CD8-positive, alpha-beta memory T cell (primary cell): Measurements from ENCODE around the gene HYAL2. TPM values are rescaled to one million over a fixed set of nuclear protein-coding genes. Genes with fewer than 3 reads are reported as not detected.
A peak's percentile ranks its signal among the peaks of the same experiment; 100 is the strongest.

Experiments
- CTCF ChIA-PET: fragments of 350-600 bp; sonication (Branson Sonifier 250); formaldehyde crosslinking; loops from one replicate; lab custom pipeline; 2021; ENCODE audit warnings: antibody characterized with exemption; lab: Charles Lee
- POLR2A ChIA-PET: fragments of 350-600 bp; sonication (Branson Sonifier 250); formaldehyde crosslinking; loops from one replicate; lab custom pipeline; 2021; ENCODE audit warnings: antibody characterized with exemption; lab: Charles Lee
- DNase-seq, 5 donors: peaks; one replicate each; pipeline versions ENCODE4 v3.0.0 to v3.0.0-alpha.2; 2020 to 2022; ENCODE audit warnings: mixed read lengths in 1 of 5
- H3K27ac ChIP-seq: one replicate; pipeline ENCODE4 v1.7.0; 2013; ENCODE audit warnings: low read depth, mild to moderate bottlenecking, low read length, moderate library complexity
- H3K27me3 ChIP-seq: 2 replicates; pipeline ENCODE4 v1.7.0; 2013; ENCODE audit warnings: low read length, mild to moderate bottlenecking; ENCODE audit not compliant: insufficient read depth, poor library complexity, severe bottlenecking
- H3K36me3 ChIP-seq: 2 replicates; pipeline ENCODE4 v1.7.0; 2013; ENCODE audit warnings: mild to moderate bottlenecking, low read length, moderate library complexity; ENCODE audit not compliant: insufficient read depth
- H3K4me1 ChIP-seq: 2 replicates; pipeline ENCODE4 v1.7.0; 2013; ENCODE audit warnings: mild to moderate bottlenecking, low read length, moderate library complexity; ENCODE audit not compliant: insufficient read depth
- H3K4me3 ChIP-seq: 2 replicates; pipeline ENCODE4 v1.7.0; 2013; ENCODE audit warnings: mild to moderate bottlenecking, low read length
- H3K9me3 ChIP-seq: 2 replicates; pipeline ENCODE4 v1.7.0; 2013; ENCODE audit warnings: mild to moderate bottlenecking, low read length
- H3K27ac Mint-ChIP-seq, 8 donors: one replicate each; pipeline ENCODE4 v1.8.0; 2020 to 2021; ENCODE audit warnings: mixed read lengths in 8 of 8, mild to moderate bottlenecking in 6 of 8, inconsistent platforms in 3 of 8, moderate library complexity in 3 of 8
- H3K27me3 Mint-ChIP-seq, 2 donors: one replicate each; pipeline ENCODE4 v1.8.0; 2020 to 2021; ENCODE audit warnings: mixed read lengths in 2 of 2, mild to moderate bottlenecking in 1 of 2, moderate library complexity in 1 of 2
- H3K36me3 Mint-ChIP-seq, 3 donors: one replicate each; pipeline ENCODE4 v1.8.0; 2020 to 2021; ENCODE audit warnings: mixed read lengths in 3 of 3, inconsistent platforms in 1 of 3, mild to moderate bottlenecking in 1 of 3
- H3K4me1 Mint-ChIP-seq, 3 donors: one replicate each; pipeline ENCODE4 v1.8.0; 2020 to 2021; ENCODE audit warnings: mixed read lengths in 3 of 3, inconsistent platforms in 1 of 3, mild to moderate bottlenecking in 1 of 3
- H3K4me3 Mint-ChIP-seq, 7 donors: one replicate each; pipeline ENCODE4 v1.8.0; 2020 to 2021; ENCODE audit warnings: mixed read lengths in 7 of 7, mild to moderate bottlenecking in 6 of 7, moderate library complexity in 4 of 7, inconsistent platforms in 2 of 7
- H3K9me3 Mint-ChIP-seq, 5 donors: one replicate each; pipeline ENCODE4 v1.8.0; 2020 to 2022; ENCODE audit warnings: mixed read lengths in 5 of 5, mild to moderate bottlenecking in 3 of 5, moderate library complexity in 2 of 5, inconsistent platforms in 1 of 5
- polyA plus RNA-seq: library from polyadenylated mRNA; unstranded; fragments of 300-500 nt; fragmentation: Illumina TruSeq; gene quantifications from one replicate; pipeline ENCODE4 v1.2.3, GENCODE V29; 2021
- total RNA-seq, 2 experiments: library from RNA; stranded (reverse); gene quantifications; one replicate each; pipeline ENCODE4 v1.2.3, GENCODE V29; 2021

Gene HYAL2
- total and polyA plus RNA-seq, 3 experiments from 2014 or later: 10.8 to 13.9 (median 13.7) TPM

DNA sequence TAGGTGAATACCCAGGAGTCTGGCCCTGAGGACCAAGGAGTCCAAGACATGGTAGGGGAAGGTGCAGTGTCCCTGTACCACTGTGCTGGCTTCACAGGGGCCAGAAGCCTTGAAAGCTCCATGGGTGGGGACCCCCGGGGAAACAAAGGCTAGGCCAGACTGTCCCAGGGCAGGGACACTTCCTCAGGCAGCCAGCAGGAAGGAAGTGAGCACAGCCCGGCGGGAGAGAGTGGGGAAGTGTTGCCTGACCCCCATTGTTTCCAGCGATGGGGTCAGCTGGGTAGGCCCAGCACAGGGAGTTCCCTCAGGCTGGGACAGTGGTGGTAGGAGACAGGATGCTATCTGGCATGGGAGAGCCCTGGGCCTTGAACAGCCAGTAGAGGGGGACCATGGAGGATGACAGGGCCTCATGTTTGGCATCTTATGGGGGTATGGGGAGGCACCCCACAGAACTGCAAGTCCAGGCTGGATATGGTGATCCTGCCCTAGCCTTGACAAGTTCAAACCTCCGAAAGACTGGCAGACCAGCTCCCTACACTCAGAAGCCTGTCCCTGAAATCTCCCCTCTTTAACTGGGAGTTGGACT, 1.2 kb upstream of the HYAL2 start:
- Histone ChIP-seq H3K9me3 (no peaks in the 10 kb centered on the region), H3K4me3 (no peak overlapping the region), H3K27ac (no peak overlapping the region), H3K36me3 (peaks cover 4% of the 10 kb centered on the region), H3K4me1 (peaks cover 34% of the 10 kb centered on the region), H3K27me3 (no peaks in the 10 kb centered on the region)
- ChIA-PET POLR2A (interaction anchor here (0.6 to 2.0 kb wide), 2 partner anchors 14 to 35 kb away, joined by 3 to 6 read pairs; no protein-coding TSS in a partner anchor), CTCF (interaction anchor here (0.8 to 3.3 kb wide), 16 partner anchors 9 to 129 kb away, joined by 3 to 22 read pairs (median 4); partner anchors contain the start of genes HYAL3 and NAA80)
- Mint-ChIP-seq H3K27ac (peak overlapping the region in 5 of 8 donors; percentile 38 to 84 (median 71)), H3K27me3 (peaks cover 0 to 1% of the 10 kb centered on the region in 2 donors), H3K9me3 (no peaks in the 10 kb centered on the region), H3K36me3 (peaks cover 0 to 27% (median 0%) of the 10 kb centered on the region in 3 donors), H3K4me3 (peak overlapping the region in 1 of 7 donors; percentile 81), H3K4me1 (peaks cover 35 to 58% (median 43%) of the 10 kb centered on the region in 3 donors)
- no peak for DNase-seq

DNA sequence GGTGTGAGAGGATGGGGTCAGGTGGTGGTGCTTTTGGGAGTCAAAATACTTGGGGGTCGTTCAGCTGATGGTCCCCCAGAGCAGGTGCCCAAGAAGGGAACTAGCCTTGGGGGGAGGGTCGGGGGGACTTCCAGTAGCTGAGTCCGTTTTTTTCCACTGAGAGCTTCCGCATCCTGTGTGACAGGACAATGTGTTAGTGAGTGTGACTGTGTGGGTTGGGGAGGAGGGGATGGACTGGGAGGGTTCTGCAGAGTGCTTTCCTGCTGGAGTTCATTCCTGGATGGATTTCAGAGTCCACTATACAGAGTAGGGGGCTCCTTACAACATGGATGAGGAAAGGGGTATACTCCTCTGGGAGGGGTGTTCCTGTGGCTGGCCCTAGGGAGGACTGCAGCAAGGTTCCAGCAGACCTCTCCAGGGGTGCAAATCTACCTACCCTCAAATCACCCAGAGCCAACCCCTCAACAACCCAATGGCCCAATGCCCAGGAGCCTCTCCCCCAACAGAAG, 601 bp upstream of the HYAL2 start:
- H3K4me1 ChIP-seq: peaks cover 29% of the 10 kb centered on the region
- Mint-ChIP-seq H3K36me3 (peaks cover 0 to 24% (median 0%) of the 10 kb centered on the region in 3 donors), H3K27ac (peak overlapping the region in 6 of 8 donors; percentile 43 to 84 (median 70)), H3K4me3 (peak overlapping the region in 6 of 7 donors; percentile 8 to 81 (median 46)), H3K4me1 (peaks cover 34 to 58% (median 43%) of the 10 kb centered on the region in 3 donors), H3K27me3 (peaks cover 0 to 1% of the 10 kb centered on the region in 2 donors), H3K9me3 (no peaks in the 10 kb centered on the region)
- H3K27me3 ChIP-seq: no peaks in the 10 kb centered on the region
- POLR2A ChIA-PET: interaction anchor here (2.0 kb wide), 1 partner anchor 14 kb away, joined by 6 read pairs; no protein-coding TSS in a partner anchor
- H3K27ac ChIP-seq: no peak overlapping the region
- no peak for DNase-seq
- H3K4me3 ChIP-seq: no peak overlapping the region
- CTCF ChIA-PET: interaction anchor here (1.1 to 2.0 kb wide), 6 partner anchors 9 to 128 kb away, joined by 3 to 9 read pairs (median 6); partner anchors contain the start of genes HYAL3 and NAA80
- peaks cover 4% of the 10 kb centered on the region for H3K36me3 ChIP-seq
- no peaks in the 10 kb centered on the region for H3K9me3 ChIP-seq

DNA sequence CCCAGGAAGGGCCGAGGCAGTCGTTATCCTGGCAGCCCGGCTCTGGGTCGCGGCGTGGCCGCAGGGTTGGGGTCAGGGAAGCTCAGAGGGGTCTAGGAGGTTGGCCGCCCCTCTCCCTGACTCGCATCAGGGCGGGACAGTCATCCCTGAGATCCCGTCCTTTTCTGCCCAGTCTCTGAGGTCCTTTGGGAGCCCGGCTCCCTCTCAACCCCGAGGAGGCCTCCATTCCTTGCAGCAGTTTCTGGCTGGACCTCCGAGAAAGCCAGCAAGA, 495 bp downstream of the HYAL2 start:
- Mint-ChIP-seq H3K4me3 (peak overlapping the region in 6 of 7 donors; percentile 80 to 93 (median 86)), H3K4me1 (peaks cover 35 to 59% (median 44%) of the 10 kb centered on the region in 3 donors), H3K9me3 (no peaks in the 10 kb centered on the region), H3K27me3 (peaks cover 0 to 1% of the 10 kb centered on the region in 2 donors), H3K27ac (peak overlapping the region in 1 of 8 donors; percentile 23), H3K36me3 (peaks cover 0 to 21% (median 0%) of the 10 kb centered on the region in 3 donors)
- peak overlapping the region; percentile 91 for H3K4me3 ChIP-seq
- DNase-seq: no peak
- ChIA-PET CTCF (interaction anchor here (1.4 to 2.0 kb wide), 6 partner anchors 10 to 28 kb away, joined by 3 to 9 read pairs (median 5); partner anchors contain the start of genes CYB561D2, HYAL3, NAA80 and NPRL2), POLR2A (interaction anchor here (1.4 to 2.3 kb wide), 3 partner anchors 15 to 29 kb away, joined by 4 to 9 read pairs (median 4); partner anchors contain the start of genes CYB561D2, HYAL3, NAA80 and NPRL2)
- H3K36me3 ChIP-seq: peaks cover 4% of the 10 kb centered on the region
- peaks cover 28% of the 10 kb centered on the region for H3K4me1 ChIP-seq
- H3K9me3 ChIP-seq: no peaks in the 10 kb centered on the region
- peak overlapping the region; percentile 88 for H3K27ac ChIP-seq
- H3K27me3 ChIP-seq: no peaks in the 10 kb centered on the region

DNA sequence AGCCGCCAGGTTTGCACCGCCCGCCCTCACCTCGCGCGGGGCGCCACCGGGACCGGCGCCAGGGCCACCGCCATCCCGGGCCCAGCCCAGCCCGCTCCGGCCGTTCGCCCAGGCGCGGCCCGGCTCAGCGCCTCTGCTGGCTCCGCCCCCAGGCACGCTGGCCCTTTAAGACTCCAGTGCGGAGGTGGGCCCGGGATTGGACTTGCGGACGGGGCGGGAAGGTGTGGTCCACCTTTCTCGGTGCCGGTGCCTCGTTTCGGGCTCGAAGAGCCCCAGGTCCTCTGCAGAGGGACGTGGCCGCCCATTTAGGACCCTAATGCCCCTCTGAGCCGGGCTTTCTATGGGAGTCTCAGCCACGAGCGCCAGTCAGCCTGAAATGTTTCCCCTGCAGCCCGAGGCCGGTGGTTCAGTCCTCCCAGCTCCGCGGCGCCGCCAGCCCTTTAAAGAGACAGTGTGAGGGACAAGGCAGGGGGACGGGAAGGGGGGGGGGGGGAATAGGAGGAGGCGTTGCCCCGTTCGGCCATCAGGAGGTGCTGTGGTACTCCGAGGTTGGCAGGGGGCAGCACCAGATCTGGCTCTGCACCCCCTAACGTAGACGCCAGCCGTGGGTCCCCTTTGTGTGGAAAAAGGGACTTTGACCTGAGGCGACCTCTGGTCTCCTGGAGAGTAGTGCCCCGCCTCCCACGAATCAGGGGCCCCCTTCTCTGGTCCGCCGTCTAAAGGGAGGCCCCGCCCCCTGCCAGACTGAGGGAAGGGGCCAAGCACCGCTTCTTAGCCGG, 1.0 kb downstream of the HYAL2 start:
- peaks cover 36 to 60% (median 44%) of the 10 kb centered on the region in 3 donors for H3K4me1 Mint-ChIP-seq
- Histone ChIP-seq H3K4me3 (peak overlapping the region; percentile 91), H3K4me1 (peaks cover 29% of the 10 kb centered on the region), H3K27me3 (no peaks in the 10 kb centered on the region), H3K9me3 (no peaks in the 10 kb centered on the region), H3K36me3 (peaks cover 4% of the 10 kb centered on the region), H3K27ac (peak overlapping the region; percentile 88)
- peaks cover 0 to 3% of the 10 kb centered on the region in 2 donors for H3K27me3 Mint-ChIP-seq
- H3K27ac Mint-ChIP-seq: peak overlapping the region in 7 of 8 donors; percentile 78 to 98 (median 91)
- POLR2A ChIA-PET: interaction anchor here (0.5 to 2.3 kb wide), 4 partner anchors 15 to 76 kb away, joined by 4 to 9 read pairs (median 4); partner anchors contain the start of genes CYB561D2, HYAL3, NAA80 and NPRL2
- H3K36me3 Mint-ChIP-seq: peaks cover 0 to 19% (median 0%) of the 10 kb centered on the region in 3 donors
- H3K9me3 Mint-ChIP-seq: no peaks in the 10 kb centered on the region
- peak overlapping the region; percentile 80 to 93 (median 87) for H3K4me3 Mint-ChIP-seq
- DNase-seq: peak; percentile 70 to 84 (median 76)
- CTCF ChIA-PET: interaction anchor here (1.4 to 2.0 kb wide), 6 partner anchors 11 to 29 kb away, joined by 3 to 9 read pairs (median 5); partner anchors contain the start of genes CYB561D2, HYAL3, NAA80 and NPRL2

DNA sequence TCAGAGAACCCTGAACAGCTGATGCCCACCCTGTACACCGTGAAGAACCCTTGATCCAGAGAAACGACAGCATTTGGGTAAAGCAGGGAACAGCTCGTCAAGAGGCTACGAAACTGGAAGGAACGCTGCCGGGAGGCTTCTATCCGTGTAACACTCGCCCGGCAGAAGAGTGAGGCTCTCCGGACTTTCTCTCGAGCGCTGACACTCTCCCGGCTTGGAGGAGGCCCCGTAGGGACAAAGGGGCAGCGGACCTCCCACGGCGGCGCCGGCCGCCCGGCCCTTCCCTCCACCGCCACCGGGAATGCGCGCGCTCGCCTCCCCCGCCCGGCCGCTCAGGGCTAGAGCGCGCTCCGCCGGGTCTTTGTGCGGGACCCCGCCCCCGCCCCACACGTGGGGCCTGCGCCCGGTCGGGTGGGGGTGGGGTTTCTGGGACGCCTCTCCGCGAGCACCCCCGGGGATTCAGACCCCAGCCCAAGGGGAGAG, 1.7 kb downstream of the HYAL2 start:
- peak overlapping the region; percentile 88 for H3K27ac ChIP-seq
- CTCF ChIA-PET: interaction anchor here (1.0 to 2.0 kb wide), 7 partner anchors 16 to 74 kb away, joined by 3 to 9 read pairs (median 4); partner anchors contain the start of genes CYB561D2, HYAL3, NAA80 and NPRL2
- peaks cover 35% of the 10 kb centered on the region for H3K4me1 ChIP-seq
- peaks cover 0 to 3% of the 10 kb centered on the region in 2 donors for H3K27me3 Mint-ChIP-seq
- peak overlapping the region; percentile 91 for H3K4me3 ChIP-seq
- peaks cover 2% of the 10 kb centered on the region for H3K36me3 ChIP-seq
- peaks cover 37 to 62% (median 48%) of the 10 kb centered on the region in 3 donors for H3K4me1 Mint-ChIP-seq
- H3K27me3 ChIP-seq: no peaks in the 10 kb centered on the region
- DNase-seq: peak in 4 of 5 donors; percentile 46 to 72 (median 54)
- no peaks in the 10 kb centered on the region for H3K9me3 ChIP-seq
- peak overlapping the region; percentile 73 to 93 (median 87) for H3K27ac Mint-ChIP-seq
- POLR2A ChIA-PET: interaction anchor here (0.5 to 2.3 kb wide), 6 partner anchors 15 to 76 kb away, joined by 3 to 12 read pairs (median 4); partner anchors contain the start of genes CYB561D2, HYAL3, NAA80 and NPRL2
- peak overlapping the region; percentile 85 to 94 (median 92) for H3K4me3 Mint-ChIP-seq
- no peaks in the 10 kb centered on the region for H3K9me3 Mint-ChIP-seq
- peaks cover 0 to 14% (median 2%) of the 10 kb centered on the region in 3 donors for H3K36me3 Mint-ChIP-seq

DNA sequence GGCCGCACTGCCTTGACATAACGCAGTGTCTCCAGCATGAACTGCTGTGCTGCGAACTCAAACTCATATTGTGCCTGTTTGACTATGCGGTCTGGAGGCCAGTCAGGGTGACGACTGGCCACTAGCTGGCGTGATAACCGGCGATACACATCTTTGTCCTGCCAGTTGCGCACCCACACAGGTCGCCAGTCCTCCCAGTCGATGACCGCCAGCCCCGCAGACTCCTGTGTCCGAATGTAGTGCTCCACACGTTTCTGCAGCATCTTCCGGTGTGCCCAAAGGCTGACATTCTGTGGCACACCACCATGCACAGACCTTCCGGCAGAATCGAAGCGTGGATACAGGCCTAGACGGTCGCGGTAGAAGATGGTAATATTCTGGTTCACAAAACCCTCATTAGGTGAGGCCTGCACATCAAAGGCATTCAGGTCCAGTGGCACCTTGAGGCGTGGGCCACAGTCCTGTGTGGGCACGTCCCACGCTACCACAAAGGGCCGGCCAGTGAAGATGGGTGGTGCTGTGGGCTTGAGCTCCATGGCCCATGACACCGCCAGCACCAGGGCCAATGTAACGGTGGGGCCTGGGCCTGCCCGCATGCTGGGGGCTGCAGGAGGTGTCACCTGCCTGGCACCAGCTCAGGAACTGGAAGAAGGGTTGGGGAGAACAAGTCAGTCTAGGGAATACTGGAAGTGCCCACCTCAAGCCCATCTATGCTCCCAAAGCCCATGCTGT, 2.5 kb downstream of the HYAL2 start:
- POLR2A ChIA-PET: interaction anchor here (0.5 to 5.2 kb wide), 4 partner anchors 14 to 34 kb away, joined by 3 to 31 read pairs (median 10); partner anchors contain the start of genes HYAL3 and NAA80
- peaks cover 0 to 8% (median 2%) of the 10 kb centered on the region in 3 donors for H3K36me3 Mint-ChIP-seq
- no peaks in the 10 kb centered on the region for H3K36me3 ChIP-seq
- H3K9me3 ChIP-seq: no peaks in the 10 kb centered on the region
- H3K27me3 Mint-ChIP-seq: peaks cover 0 to 3% of the 10 kb centered on the region in 2 donors
- H3K4me3 ChIP-seq: peak overlapping the region; percentile 91
- peak overlapping the region; percentile 85 to 94 (median 92) for H3K4me3 Mint-ChIP-seq
- peak overlapping the region in 5 of 8 donors; percentile 47 to 93 (median 79) for H3K27ac Mint-ChIP-seq
- no peaks in the 10 kb centered on the region for H3K9me3 Mint-ChIP-seq
- CTCF ChIA-PET: interaction anchor here (1.0 to 2.0 kb wide), 4 partner anchors 9 to 73 kb away, joined by 3 to 8 read pairs (median 4); partner anchors contain the start of genes CYB561D2, NPRL2, RASSF1 and TUSC2
- H3K4me1 Mint-ChIP-seq: peaks cover 41 to 68% (median 53%) of the 10 kb centered on the region in 3 donors
- H3K4me1 ChIP-seq: peaks cover 35% of the 10 kb centered on the region
- no peaks in the 10 kb centered on the region for H3K27me3 ChIP-seq
- H3K27ac ChIP-seq: peak overlapping the region; percentile 88
- no peak for DNase-seq
